Chondrocyte (in vitro differentiated cells): Measurements from ENCODE around the gene RYR2. TPM values are rescaled to one million over a fixed set of nuclear protein-coding genes. Genes with fewer than 3 reads are reported as not detected.

Source experiments
- DNase-seq: peaks from one replicate; pipeline ENCODE4 v3.0.0; 2021; ENCODE audit warnings: mixed read lengths, low spot score
- H3K27ac Mint-ChIP-seq: one replicate; pipeline ENCODE4 v1.8.0; 2021; ENCODE audit warnings: mild to moderate bottlenecking, moderate library complexity, mixed read lengths; ENCODE audit not compliant: unreplicated experiment
- H3K27me3 Mint-ChIP-seq: 2 replicates; pipeline ENCODE4 v1.8.0; 2021; ENCODE audit warnings: low read depth, mixed read lengths
- H3K36me3 Mint-ChIP-seq: 2 replicates; pipeline ENCODE4 v1.8.0; 2021; ENCODE audit warnings: low read depth, mixed read lengths
- H3K4me1 Mint-ChIP-seq: 2 replicates; pipeline ENCODE4 v1.8.0; 2021; ENCODE audit warnings: low read depth, mild to moderate bottlenecking, mixed read lengths
- H3K4me3 Mint-ChIP-seq: one replicate; pipeline ENCODE4 v1.8.0; 2021; ENCODE audit warnings: mild to moderate bottlenecking, moderate library complexity, mixed read lengths; ENCODE audit not compliant: unreplicated experiment
- H3K9me3 Mint-ChIP-seq: 2 replicates; pipeline ENCODE4 v1.8.0; 2021; ENCODE audit warnings: low read depth, mixed read lengths
- CTCF ChIP-seq: fragments of 200-600 bp; sonication (generic); IDR thresholded peaks from 2 replicates; pipeline ENCODE4 v1.5.0; 2021; ENCODE audit warnings: antibody characterized with exemption, mild to moderate bottlenecking, moderate library complexity
- total RNA-seq: library from RNA; stranded (reverse); gene quantifications from 3 replicates; pipeline ENCODE4 v1.2.1, GENCODE V29; 2021

Gene RYR2
- total RNA-seq, 1 donor from 2014 or later, result 0.12 TPM

- H3K36me3 Mint-ChIP-seq, result no peaks in the 10 kb centered on the region
- TF ChIP-seq CTCF, result no peak
- DNase-seq, result no peak
- H3K4me1 Mint-ChIP-seq, result no peaks in the 10 kb centered on the region
- H3K27me3 Mint-ChIP-seq, result peaks cover 11% of the 10 kb centered on the region
- H3K9me3 Mint-ChIP-seq, result no peaks in the 10 kb centered on the region
- H3K27ac Mint-ChIP-seq, result no peak overlapping the region
- no peak overlapping the region for H3K4me3 Mint-ChIP-seq
Observed at GRCh38 chr1:237737448-237737847, 695.5 kb downstream of the RYR2 start.

GRCh38 chr1:237737938-237738610, 696.1 kb downstream of the RYR2 start:
- TF ChIP-seq CTCF, result no peak

GRCh38 chr1:237740846-237741245, 698.9 kb downstream of the RYR2 start:
- DNase-seq, result no peak
- no peak for TF ChIP-seq CTCF
- no peaks in the 10 kb centered on the region for H3K9me3 Mint-ChIP-seq
- H3K36me3 Mint-ChIP-seq, result no peaks in the 10 kb centered on the region
- peaks cover 12% of the 10 kb centered on the region for H3K27me3 Mint-ChIP-seq
- H3K27ac Mint-ChIP-seq, result no peak overlapping the region
- no peaks in the 10 kb centered on the region for H3K4me1 Mint-ChIP-seq
- H3K4me3 Mint-ChIP-seq, result no peak overlapping the region

More at GRCh38 chr1:237737938-237738610, 696.1 kb downstream of the RYR2 start:
- no peak overlapping the region for H3K27ac Mint-ChIP-seq
- H3K36me3 Mint-ChIP-seq, result no peaks in the 10 kb centered on the region
- H3K4me1 Mint-ChIP-seq, result no peaks in the 10 kb centered on the region
- no peaks in the 10 kb centered on the region for H3K9me3 Mint-ChIP-seq
- no peak overlapping the region for H3K4me3 Mint-ChIP-seq
- DNase-seq, result no peak
- peaks cover 11% of the 10 kb centered on the region for H3K27me3 Mint-ChIP-seq

DNA sequence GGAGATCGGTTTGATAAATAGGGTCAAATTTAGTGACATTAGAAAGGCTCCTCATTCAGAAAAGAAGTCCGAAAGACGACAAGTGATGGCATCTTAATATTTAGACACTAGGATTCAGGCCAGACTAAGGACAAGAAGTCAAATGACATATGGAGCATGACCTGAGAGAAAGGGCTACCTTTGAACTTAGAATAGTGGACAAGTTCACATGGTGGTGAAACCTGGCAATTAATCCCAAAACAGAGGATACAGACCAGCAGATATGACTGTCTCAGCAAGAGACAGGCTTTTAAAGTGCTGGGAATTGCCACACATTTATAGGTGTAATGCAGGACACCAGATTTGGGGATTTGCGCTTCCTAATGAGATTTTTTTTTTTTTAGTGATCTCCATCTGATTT, 703.6 kb downstream of the RYR2 start:
- TF ChIP-seq CTCF, result no peak

GRCh38 chr1:237748171-237748960, 706.4 kb downstream of the RYR2 start:
- H3K4me1 Mint-ChIP-seq, result no peaks in the 10 kb centered on the region
- no peaks in the 10 kb centered on the region for H3K36me3 Mint-ChIP-seq
- peaks cover 3% of the 10 kb centered on the region for H3K27me3 Mint-ChIP-seq
- no peak overlapping the region for H3K27ac Mint-ChIP-seq
- TF ChIP-seq CTCF, result no peak
- no peak overlapping the region for H3K4me3 Mint-ChIP-seq
- H3K9me3 Mint-ChIP-seq, result no peaks in the 10 kb centered on the region
- DNase-seq, result no peak

More for the DNA sequence above, 703.6 kb downstream of the RYR2 start:
- no peak overlapping the region for H3K4me3 Mint-ChIP-seq
- H3K36me3 Mint-ChIP-seq, result no peaks in the 10 kb centered on the region
- no peaks in the 10 kb centered on the region for H3K9me3 Mint-ChIP-seq
- H3K4me1 Mint-ChIP-seq, result no peaks in the 10 kb centered on the region
- peaks cover 3% of the 10 kb centered on the region for H3K27me3 Mint-ChIP-seq
- no peak for DNase-seq
- no peak overlapping the region for H3K27ac Mint-ChIP-seq
